Measurements from ENCODE around the gene NAT8L. TPM values are rescaled to one million over a fixed set of nuclear protein-coding genes. Genes with fewer than 3 reads are reported as not detected.

The NAT8L gene
- total RNA-seq, 1 donor from 2014 or later, result 0.24 TPM

- no peak for DNase-seq
- no peak for ATAC-seq (ENCODE audit: low read depth)
- intact Hi-C loops (cut with micrococcal nuclease), result no loop called here
- Mint-ChIP-seq H3K4me3 (no peak overlapping the region), H3K27ac (no peak overlapping the region), H3K9me3 (no peaks in the 10 kb centered on the region), H3K27me3 (no peaks in the 10 kb centered on the region), H3K36me3 (ENCODE audit: low read depth) (no peaks in the 10 kb centered on the region), H3K4me1 (no peaks in the 10 kb centered on the region)
- ChIA-PET POLR2A (no interaction called here), CTCF (no interaction called here)
- no peak for TF ChIP-seq CTCF (IDR thresholded peaks at IDR 0.05)
These were observed 9.4 kb downstream of the NAT8L start for GRCh38 chr4:2068566-2068965.

GRCh38 chr4:2069161-2069971, 10.2 kb downstream of the NAT8L start:
- CTCF ChIA-PET, result no interaction called here
- intact Hi-C loops (cut with micrococcal nuclease), result no loop called here
- DNase-seq, result no peak
- ATAC-seq (ENCODE audit: low read depth), result no peak
- POLR2A ChIA-PET, result no interaction called here
- no peaks in the 10 kb centered on the region for H3K9me3 Mint-ChIP-seq
- H3K4me3 Mint-ChIP-seq, result no peak overlapping the region
- H3K27ac Mint-ChIP-seq, result no peak overlapping the region
- TF ChIP-seq CTCF (IDR thresholded peaks at IDR 0.05), result no peak
- H3K36me3 Mint-ChIP-seq (ENCODE audit: low read depth), result no peaks in the 10 kb centered on the region
- H3K4me1 Mint-ChIP-seq, result no peaks in the 10 kb centered on the region
- no peaks in the 10 kb centered on the region for H3K27me3 Mint-ChIP-seq

GRCh38 chr4:2069986-2070385, 10.9 kb downstream of the NAT8L start:
- ChIA-PET CTCF (no interaction called here), POLR2A (no interaction called here)
- no peak for TF ChIP-seq CTCF (IDR thresholded peaks at IDR 0.05)
- Mint-ChIP-seq H3K4me1 (no peaks in the 10 kb centered on the region), H3K27ac (no peak overlapping the region), H3K27me3 (no peaks in the 10 kb centered on the region), H3K9me3 (no peaks in the 10 kb centered on the region), H3K4me3 (no peak overlapping the region), H3K36me3 (ENCODE audit: low read depth) (no peaks in the 10 kb centered on the region)
- DNase-seq (no peak), ATAC-seq (ENCODE audit: low read depth) (no peak)
- intact Hi-C loops (cut with micrococcal nuclease), result no loop called here

- Mint-ChIP-seq H3K27me3 (no peaks in the 10 kb centered on the region), H3K36me3 (ENCODE audit: low read depth) (no peaks in the 10 kb centered on the region), H3K4me3 (no peak overlapping the region), H3K4me1 (no peaks in the 10 kb centered on the region), H3K9me3 (no peaks in the 10 kb centered on the region), H3K27ac (no peak overlapping the region)
- no peak for TF ChIP-seq CTCF (IDR thresholded peaks at IDR 0.05)
- POLR2A ChIA-PET, result no interaction called here
- CTCF ChIA-PET, result no interaction called here
- ATAC-seq (ENCODE audit: low read depth) (no peak), DNase-seq (no peak)
- intact Hi-C loops (cut with micrococcal nuclease), result no loop called here
These were observed 11.5 kb downstream of the NAT8L start for GRCh38 chr4:2070421-2071251.

GRCh38 chr4:2071252-2071911, 12.3 kb downstream of the NAT8L start:
- Mint-ChIP-seq H3K27ac (no peak overlapping the region), H3K36me3 (ENCODE audit: low read depth) (no peaks in the 10 kb centered on the region), H3K9me3 (no peaks in the 10 kb centered on the region), H3K27me3 (no peaks in the 10 kb centered on the region), H3K4me3 (no peak overlapping the region), H3K4me1 (no peaks in the 10 kb centered on the region)
- no peak for TF ChIP-seq CTCF (IDR thresholded peaks at IDR 0.05)
- CTCF ChIA-PET, result no interaction called here
- no peak for ATAC-seq (ENCODE audit: low read depth)
- POLR2A ChIA-PET, result no interaction called here
- DNase-seq, result no peak
- intact Hi-C loops (cut with micrococcal nuclease), result no loop called here
